Measurements from ENCODE around the gene PAN3.

The PAN3 gene

GRCh38 chr13:28316836-28317235 is 178.5 kb downstream of the PAN3 start:
- TF ChIP-seq POLR2AphosphoS5 (IDR thresholded peaks at IDR 0.05; ENCODE audit: low read depth, low read length): no peak
- TF ChIP-seq SIN3A (IDR thresholded peaks at IDR 0.05; ENCODE audit: borderline replicate concordance, insufficient read depth, low read length): no peak
- TF ChIP-seq TAF1 (IDR thresholded peaks at IDR 0.05; ENCODE audit: borderline replicate concordance, insufficient read depth, low read length): no peak
- TF ChIP-seq FOXP2 (optimal IDR thresholded peaks at IDR 0.05; ENCODE audit: borderline replicate concordance, extremely low read depth, extremely low read length, insufficient read depth): no peak
- TF ChIP-seq, protein P1, sequence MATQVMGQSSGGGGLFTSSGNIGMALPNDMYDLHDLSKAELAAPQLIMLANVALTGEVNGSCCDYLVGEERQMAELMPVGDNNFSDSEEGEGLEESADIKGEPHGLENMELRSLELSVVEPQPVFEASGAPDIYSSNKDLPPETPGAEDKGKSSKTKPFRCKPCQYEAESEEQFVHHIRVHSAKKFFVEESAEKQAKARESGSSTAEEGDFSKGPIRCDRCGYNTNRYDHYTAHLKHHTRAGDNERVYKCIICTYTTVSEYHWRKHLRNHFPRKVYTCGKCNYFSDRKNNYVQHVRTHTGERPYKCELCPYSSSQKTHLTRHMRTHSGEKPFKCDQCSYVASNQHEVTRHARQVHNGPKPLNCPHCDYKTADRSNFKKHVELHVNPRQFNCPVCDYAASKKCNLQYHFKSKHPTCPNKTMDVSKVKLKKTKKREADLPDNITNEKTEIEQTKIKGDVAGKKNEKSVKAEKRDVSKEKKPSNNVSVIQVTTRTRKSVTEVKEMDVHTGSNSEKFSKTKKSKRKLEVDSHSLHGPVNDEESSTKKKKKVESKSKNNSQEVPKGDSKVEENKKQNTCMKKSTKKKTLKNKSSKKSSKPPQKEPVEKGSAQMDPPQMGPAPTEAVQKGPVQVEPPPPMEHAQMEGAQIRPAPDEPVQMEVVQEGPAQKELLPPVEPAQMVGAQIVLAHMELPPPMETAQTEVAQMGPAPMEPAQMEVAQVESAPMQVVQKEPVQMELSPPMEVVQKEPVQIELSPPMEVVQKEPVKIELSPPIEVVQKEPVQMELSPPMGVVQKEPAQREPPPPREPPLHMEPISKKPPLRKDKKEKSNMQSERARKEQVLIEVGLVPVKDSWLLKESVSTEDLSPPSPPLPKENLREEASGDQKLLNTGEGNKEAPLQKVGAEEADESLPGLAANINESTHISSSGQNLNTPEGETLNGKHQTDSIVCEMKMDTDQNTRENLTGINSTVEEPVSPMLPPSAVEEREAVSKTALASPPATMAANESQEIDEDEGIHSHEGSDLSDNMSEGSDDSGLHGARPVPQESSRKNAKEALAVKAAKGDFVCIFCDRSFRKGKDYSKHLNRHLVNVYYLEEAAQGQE (IDR thresholded peaks at IDR 0.05; ENCODE audit: insufficient read depth in 1 of 2, low read depth in 2 of 2, low read length in 2 of 2): no peak

GRCh38 chr13:28318496-28318895 is 180.2 kb downstream of the PAN3 start:
- TF ChIP-seq SIN3A (IDR thresholded peaks at IDR 0.05; ENCODE audit: borderline replicate concordance, insufficient read depth, low read length) (no peak), TAF1 (IDR thresholded peaks at IDR 0.05; ENCODE audit: borderline replicate concordance, insufficient read depth, low read length) (no peak), POLR2AphosphoS5 (IDR thresholded peaks at IDR 0.05; ENCODE audit: low read depth, low read length) (no peak), FOXP2 (optimal IDR thresholded peaks at IDR 0.05; ENCODE audit: borderline replicate concordance, extremely low read depth, extremely low read length, insufficient read depth) (no peak)
- TF ChIP-seq, protein P1 (IDR thresholded peaks at IDR 0.05; ENCODE audit: insufficient read depth in 1 of 2, low read depth in 2 of 2, low read length in 2 of 2): no peak

- TF ChIP-seq FOXP2 (optimal IDR thresholded peaks at IDR 0.05; ENCODE audit: borderline replicate concordance, extremely low read depth, extremely low read length, insufficient read depth) (no peak), TAF1 (IDR thresholded peaks at IDR 0.05; ENCODE audit: borderline replicate concordance, insufficient read depth, low read length) (no peak), SIN3A (IDR thresholded peaks at IDR 0.05; ENCODE audit: borderline replicate concordance, insufficient read depth, low read length) (no peak), POLR2AphosphoS5 (IDR thresholded peaks at IDR 0.05; ENCODE audit: low read depth, low read length) (no peak)
- TF ChIP-seq, protein P1 (IDR thresholded peaks at IDR 0.05; ENCODE audit: insufficient read depth in 1 of 2, low read depth in 2 of 2, low read length in 2 of 2): no peak
Observed at GRCh38 chr13:28319528-28319927, 181.2 kb downstream of the PAN3 start.

- TF ChIP-seq FOXP2 (optimal IDR thresholded peaks at IDR 0.05; ENCODE audit: borderline replicate concordance, extremely low read depth, extremely low read length, insufficient read depth) (no peak), TAF1 (IDR thresholded peaks at IDR 0.05; ENCODE audit: borderline replicate concordance, insufficient read depth, low read length) (no peak), POLR2AphosphoS5 (IDR thresholded peaks at IDR 0.05; ENCODE audit: low read depth, low read length) (no peak), SIN3A (IDR thresholded peaks at IDR 0.05; ENCODE audit: borderline replicate concordance, insufficient read depth, low read length) (no peak)
- TF ChIP-seq, protein P1 (IDR thresholded peaks at IDR 0.05; ENCODE audit: insufficient read depth in 1 of 2, low read depth in 2 of 2, low read length in 2 of 2): no peak
Observed at GRCh38 chr13:28320209-28320608, 181.9 kb downstream of the PAN3 start.

Data from PFSK-1 (cell line).